Mucosa of descending colon (tissue), 3 donors: ENCODE data around the gene TMEM214. TPM values are rescaled to one million over a fixed set of nuclear protein-coding genes. Genes with fewer than 3 reads are reported as not detected.
A peak's percentile ranks its signal among the peaks of the same experiment; 100 is the strongest.

Source experiments
- ATAC-seq: fragments of 200-7000 bp; cut with Tn5 transposase; one replicate; pipeline ENCODE4 v1.9.1; 2020; ENCODE audit warnings: mild to moderate bottlenecking, moderate library complexity
- DNase-seq, 3 donors: peaks; one replicate each; pipeline ENCODE4 v3.0.0-alpha.2; 2020
- H3K36me3 ChIP-seq: fragments of 200-600 bp; one replicate; pipeline ENCODE4 v1.8.0; 2021; ENCODE audit warnings: low read depth, mild to moderate bottlenecking
- H3K4me1 ChIP-seq: fragments of 200-600 bp; one replicate; pipeline ENCODE4 v1.8.0; 2021; ENCODE audit warnings: low read depth, mild to moderate bottlenecking
- H3K4me3 ChIP-seq: fragments of 200-600 bp; one replicate; pipeline ENCODE4 v1.8.0; 2021; ENCODE audit warnings: mild to moderate bottlenecking
- H3K9me3 ChIP-seq: fragments of 200-600 bp; one replicate; pipeline ENCODE4 v1.8.0; 2021; ENCODE audit warnings: mild to moderate bottlenecking
- intact Hi-C, 2 donors: fragments of 100-400 bp; cut with DNase I in 1 of 2; cut with micrococcal nuclease in 1 of 2; formaldehyde crosslinking; loops; one replicate each; pipeline versions ENCODE4 v1.11.0 to v1.11.1; 2022; cut with DNase I, micrococcal nuclease
- total RNA-seq, 3 donors: library from RNA; stranded (reverse); fragmentation: NEBNext Ultra II Directional in 2 of 3; extraction: Animal tissue kit (Norgen Biotek cat#: 25700) in 2 of 3; gene quantifications; one replicate each; pipeline versions ENCODE4 v1.2.1 to v1.2.4, GENCODE V29; 2021 to 2023
- TF ChIP-seq, protein P1 (sequence below): fragments of 200-600 bp; IDR thresholded peaks from one replicate; pipeline ENCODE4 v1.8.0; 2022; ENCODE audit warnings: antibody characterized with exemption, mild to moderate bottlenecking
- donor health status: DM: no; HTN: no; CAD: no; lungs with moderate emphysema.
- donor health status: DM: no; HTN: no; CAD: no.
- donor health status: DM: no; HTN: yes; CAD: no.

TMEM214 gene
- total RNA-seq, 3 donors from 2014 or later, result 78.9 to 93.3 (median 80.1) TPM

DNA sequence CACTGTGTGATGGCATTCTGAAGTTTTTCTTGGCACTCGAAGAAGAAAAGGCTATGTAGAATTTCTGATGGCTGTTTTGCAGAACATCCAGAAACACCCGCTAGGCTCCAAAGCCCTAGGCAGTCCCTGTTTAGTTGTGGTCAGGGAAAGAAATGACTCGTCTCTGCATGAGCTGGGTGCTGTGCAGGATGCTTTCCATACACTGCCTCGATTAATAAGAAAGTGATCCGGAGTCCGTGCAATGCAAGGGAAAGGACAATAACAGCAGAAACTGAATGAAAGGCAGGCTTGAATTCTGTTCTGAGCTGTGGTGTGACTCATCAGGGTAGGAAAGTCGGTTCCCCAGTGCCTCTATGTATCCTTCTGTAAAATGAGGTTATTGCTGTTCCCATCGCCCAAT lies 43.6 kb upstream of the TMEM214 start:
- intact Hi-C loops, result no loop called here
- Histone ChIP-seq H3K4me3 (no peak overlapping the region), H3K36me3 (no peaks in the 10 kb centered on the region), H3K9me3 (no peaks in the 10 kb centered on the region), H3K4me1 (no peaks in the 10 kb centered on the region)
- ATAC-seq, result no peak
- DNase-seq, result no peak
- TF ChIP-seq, protein P1, sequence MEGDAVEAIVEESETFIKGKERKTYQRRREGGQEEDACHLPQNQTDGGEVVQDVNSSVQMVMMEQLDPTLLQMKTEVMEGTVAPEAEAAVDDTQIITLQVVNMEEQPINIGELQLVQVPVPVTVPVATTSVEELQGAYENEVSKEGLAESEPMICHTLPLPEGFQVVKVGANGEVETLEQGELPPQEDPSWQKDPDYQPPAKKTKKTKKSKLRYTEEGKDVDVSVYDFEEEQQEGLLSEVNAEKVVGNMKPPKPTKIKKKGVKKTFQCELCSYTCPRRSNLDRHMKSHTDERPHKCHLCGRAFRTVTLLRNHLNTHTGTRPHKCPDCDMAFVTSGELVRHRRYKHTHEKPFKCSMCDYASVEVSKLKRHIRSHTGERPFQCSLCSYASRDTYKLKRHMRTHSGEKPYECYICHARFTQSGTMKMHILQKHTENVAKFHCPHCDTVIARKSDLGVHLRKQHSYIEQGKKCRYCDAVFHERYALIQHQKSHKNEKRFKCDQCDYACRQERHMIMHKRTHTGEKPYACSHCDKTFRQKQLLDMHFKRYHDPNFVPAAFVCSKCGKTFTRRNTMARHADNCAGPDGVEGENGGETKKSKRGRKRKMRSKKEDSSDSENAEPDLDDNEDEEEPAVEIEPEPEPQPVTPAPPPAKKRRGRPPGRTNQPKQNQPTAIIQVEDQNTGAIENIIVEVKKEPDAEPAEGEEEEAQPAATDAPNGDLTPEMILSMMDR, result no peak

DNA sequence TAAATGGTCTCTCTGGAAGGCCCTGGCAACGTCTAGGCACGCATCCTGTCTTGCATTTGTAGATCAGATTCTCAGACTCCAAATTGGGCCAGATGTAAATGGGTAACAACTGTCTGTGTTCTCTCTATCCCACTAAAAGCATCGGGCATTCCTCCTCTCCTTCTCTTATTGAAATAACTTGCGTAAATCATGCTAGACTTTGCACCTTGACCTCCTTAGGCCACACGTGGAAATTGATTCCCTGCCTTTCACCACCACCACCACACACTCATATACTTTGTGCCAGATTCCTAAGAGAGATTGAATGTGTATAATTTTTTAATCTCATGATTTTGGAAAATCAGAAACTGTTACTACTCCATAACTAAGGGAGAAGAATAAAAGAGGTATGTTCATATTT lies 41.0 kb upstream of the TMEM214 start:
- TF ChIP-seq, protein P1, result no peak
- no peaks in the 10 kb centered on the region for H3K4me1 ChIP-seq
- peak; percentile 70 for ATAC-seq
- no peaks in the 10 kb centered on the region for H3K9me3 ChIP-seq
- intact Hi-C loops, result no loop called here
- H3K36me3 ChIP-seq, result no peaks in the 10 kb centered on the region
- no peak overlapping the region for H3K4me3 ChIP-seq
- no peak for DNase-seq

DNA sequence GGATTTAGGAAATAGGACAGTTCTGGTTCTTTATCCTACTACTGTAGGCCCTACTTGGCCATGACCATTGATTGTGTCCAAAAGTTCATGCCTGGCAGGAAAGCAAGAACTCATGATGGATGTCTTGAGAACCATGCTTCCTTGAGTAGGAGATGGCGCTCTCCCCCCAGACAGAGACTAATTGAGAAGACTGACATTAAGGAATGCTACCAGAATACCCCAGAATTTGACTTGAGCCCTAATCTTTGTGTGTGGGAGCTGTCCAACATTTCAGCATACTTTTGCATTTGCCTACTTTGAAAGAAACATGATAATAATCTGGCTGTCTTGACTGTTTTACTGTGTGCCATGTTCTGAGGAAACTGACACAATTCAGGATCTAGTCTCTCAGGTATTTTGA lies 39.0 kb upstream of the TMEM214 start:
- intact Hi-C loops, result no loop called here
- Histone ChIP-seq H3K4me3 (no peak overlapping the region), H3K36me3 (no peaks in the 10 kb centered on the region), H3K4me1 (no peaks in the 10 kb centered on the region), H3K9me3 (no peaks in the 10 kb centered on the region)
- ATAC-seq, result no peak
- no peak for DNase-seq
- TF ChIP-seq, protein P1, result no peak

DNA sequence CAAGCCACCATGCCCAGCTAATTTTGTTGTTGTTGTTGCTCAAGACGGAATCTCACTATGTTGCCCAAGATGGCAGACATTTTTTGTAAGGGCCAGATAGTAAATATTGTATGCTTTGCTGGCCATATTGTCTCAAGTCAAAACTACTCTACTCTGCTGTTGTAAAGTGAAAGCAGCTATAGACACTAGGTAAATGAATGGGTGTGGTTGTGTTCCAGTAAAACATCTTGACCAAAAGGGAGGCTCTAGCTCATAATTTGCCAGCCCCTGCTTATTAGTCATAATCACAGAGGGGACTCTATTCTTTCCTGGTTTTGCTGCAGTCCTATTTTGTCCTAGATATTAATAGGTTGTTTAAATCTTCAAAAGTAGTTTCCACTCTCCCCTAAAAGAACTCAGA lies 37.8 kb upstream of the TMEM214 start:
- ATAC-seq, result peak; percentile 54
- Histone ChIP-seq H3K4me1 (no peaks in the 10 kb centered on the region), H3K4me3 (no peak overlapping the region), H3K9me3 (no peaks in the 10 kb centered on the region), H3K36me3 (no peaks in the 10 kb centered on the region)
- intact Hi-C loops, result no loop called here
- no peak for DNase-seq
- TF ChIP-seq, protein P1, result no peak

DNA sequence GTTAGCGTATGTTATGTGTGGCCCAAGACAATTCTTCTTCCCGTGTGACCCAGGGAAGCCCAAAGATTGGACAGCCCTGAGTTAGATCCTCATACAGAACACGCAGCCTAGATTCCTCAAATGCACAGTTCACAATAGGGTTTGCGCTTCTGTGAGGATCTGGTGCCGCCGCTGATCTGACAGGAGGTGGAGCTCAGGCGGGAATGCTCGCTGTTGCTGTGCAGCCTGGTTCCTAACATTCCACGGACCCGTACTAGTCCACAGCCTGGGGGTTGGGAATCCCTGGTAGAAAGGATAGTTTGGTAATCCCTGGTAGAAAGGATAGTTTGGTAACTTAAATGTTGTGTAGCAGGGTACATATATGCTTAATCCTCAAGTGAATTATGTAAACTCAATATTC lies 35.4 kb upstream of the TMEM214 start:
- intact Hi-C loops, result no loop called here
- H3K4me1 ChIP-seq, result no peaks in the 10 kb centered on the region
- no peaks in the 10 kb centered on the region for H3K9me3 ChIP-seq
- no peaks in the 10 kb centered on the region for H3K36me3 ChIP-seq
- no peak overlapping the region for H3K4me3 ChIP-seq
- ATAC-seq (no peak), DNase-seq (no peak)
- TF ChIP-seq, protein P1, result no peak

DNA sequence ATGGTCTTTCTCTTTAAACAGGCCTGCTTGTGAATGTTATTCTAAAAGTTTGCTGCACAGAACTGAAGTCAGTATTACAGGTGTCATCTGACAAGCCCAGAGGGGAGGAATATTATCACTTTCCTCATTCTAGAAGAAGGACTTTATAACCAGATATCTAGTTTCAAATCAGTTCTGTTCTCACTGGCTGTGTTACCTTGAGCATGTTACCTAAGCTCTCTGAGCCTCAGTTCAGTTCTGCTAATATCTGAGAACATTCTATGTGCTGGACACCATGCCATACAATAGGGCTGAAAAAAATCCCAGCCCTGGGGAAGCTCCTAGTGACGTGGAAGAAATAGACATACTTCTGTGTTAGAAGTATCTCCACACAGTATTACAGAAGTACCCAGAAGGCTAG lies 34.4 kb upstream of the TMEM214 start:
- intact Hi-C loops, result no loop called here
- no peak overlapping the region for H3K4me3 ChIP-seq
- H3K36me3 ChIP-seq, result no peaks in the 10 kb centered on the region
- TF ChIP-seq, protein P1, result no peak
- H3K9me3 ChIP-seq, result no peaks in the 10 kb centered on the region
- no peak for DNase-seq
- no peaks in the 10 kb centered on the region for H3K4me1 ChIP-seq
- ATAC-seq, result no peak
